SK-N-MC (cell line): ENCODE measurements around the gene AS3MT.

Source experiments
- DNase-seq: peaks from one replicate; pipeline ENCODE4 v3.0.0-alpha.2; 2011; ENCODE audit warnings: low read depth, low spot score
- H3K27ac ChIP-seq: fragments of 200-600 bp; sonication (generic); 2 replicates; pipeline ENCODE4 v1.5.1; 2016; ENCODE audit warnings: mixed run types
- H3K36me3 ChIP-seq: fragments of 200-600 bp; sonication (generic); 2 replicates; pipeline ENCODE4 v1.6.1; 2017; ENCODE audit warnings: antibody characterized with exemption, low read length, mixed read lengths; ENCODE audit not compliant: insufficient read depth
- H3K4me3 ChIP-seq: fragments of 200-600 bp; sonication (generic); 2 replicates; pipeline ENCODE4 v1.5.1; 2016
- H3K9ac ChIP-seq: fragments of 200-600 bp; sonication (generic); 2 replicates; pipeline ENCODE4 v1.8.0; 2017; ENCODE audit warnings: mixed run types, mixed read lengths; ENCODE audit not compliant: insufficient read length
- H3K9me3 ChIP-seq: fragments of 200-600 bp; sonication (generic); 2 replicates; pipeline ENCODE4 v1.6.1; 2017; ENCODE audit warnings: low read depth, mild to moderate bottlenecking, antibody characterized with exemption, low read length, moderate library complexity, mixed read lengths
- EZH2 ChIP-seq: fragments of 200-600 bp; sonication (generic); IDR thresholded peaks from one replicate; pipeline ENCODE4 v1.6.1; 2017; ENCODE audit warnings: antibody characterized with exemption
- FOXP2 ChIP-seq: optimal IDR thresholded peaks from 2 replicates; pipeline ENCODE3; 2011; ENCODE audit warnings: mild to moderate bottlenecking, moderate library complexity; ENCODE audit not compliant: insufficient read depth; ENCODE audit errors: extremely low read length, control extremely low read depth
- POLR2AphosphoS5 ChIP-seq: IDR thresholded peaks from 2 replicates; pipeline ENCODE4 v1.6.1; 2012; ENCODE audit warnings: mild to moderate bottlenecking, low read depth, low read length, borderline replicate concordance

AS3MT gene

GRCh38 chr10:102872163-102872562 is 2.9 kb downstream of the AS3MT start:
- TF ChIP-seq FOXP2 (no peak), EZH2 (no peak), POLR2AphosphoS5 (no peak)
- Histone ChIP-seq H3K9me3 (no peaks in the 10 kb centered on the region), H3K9ac (no peak overlapping the region), H3K27ac (no peak overlapping the region), H3K36me3 (no peaks in the 10 kb centered on the region), H3K4me3 (no peak overlapping the region)
- DNase-seq, result no peak

GRCh38 chr10:102876747-102877153 is 7.5 kb downstream of the AS3MT start:
- Histone ChIP-seq H3K36me3 (no peaks in the 10 kb centered on the region), H3K27ac (no peak overlapping the region), H3K4me3 (no peak overlapping the region), H3K9me3 (no peaks in the 10 kb centered on the region), H3K9ac (no peak overlapping the region)
- TF ChIP-seq EZH2, result no peak
- TF ChIP-seq FOXP2, result no peak
- no peak for TF ChIP-seq POLR2AphosphoS5
- DNase-seq, result no peak

GRCh38 chr10:102878629-102879028 is 9.4 kb downstream of the AS3MT start:
- no peak overlapping the region for H3K4me3 ChIP-seq
- no peak for DNase-seq
- TF ChIP-seq EZH2, result no peak
- TF ChIP-seq FOXP2, result no peak
- no peak overlapping the region for H3K27ac ChIP-seq
- no peaks in the 10 kb centered on the region for H3K9me3 ChIP-seq
- H3K9ac ChIP-seq, result no peak overlapping the region
- H3K36me3 ChIP-seq, result no peaks in the 10 kb centered on the region

GRCh38 chr10:102880256-102880655 is 11.0 kb downstream of the AS3MT start:
- H3K9ac ChIP-seq, result no peak overlapping the region
- no peak overlapping the region for H3K4me3 ChIP-seq
- no peaks in the 10 kb centered on the region for H3K9me3 ChIP-seq
- H3K36me3 ChIP-seq, result no peaks in the 10 kb centered on the region
- no peak for DNase-seq
- TF ChIP-seq EZH2 (no peak), FOXP2 (no peak), POLR2AphosphoS5 (no peak)
- no peak overlapping the region for H3K27ac ChIP-seq

GRCh38 chr10:102888048-102888447 is 18.8 kb downstream of the AS3MT start:
- Histone ChIP-seq H3K9ac (no peak overlapping the region), H3K27ac (no peak overlapping the region), H3K9me3 (no peaks in the 10 kb centered on the region), H3K4me3 (no peak overlapping the region), H3K36me3 (no peaks in the 10 kb centered on the region; the same call in 1 of the 2 replicates)
- DNase-seq, result no peak
- no peak for TF ChIP-seq POLR2AphosphoS5

- no peak overlapping the region for H3K9ac ChIP-seq
- DNase-seq, result no peak
- TF ChIP-seq EZH2 (no peak), POLR2AphosphoS5 (no peak), FOXP2 (no peak)
- no peak overlapping the region for H3K27ac ChIP-seq
- no peaks in the 10 kb centered on the region for H3K36me3 ChIP-seq
- H3K9me3 ChIP-seq, result no peaks in the 10 kb centered on the region
- H3K4me3 ChIP-seq, result no peak overlapping the region
These were observed 25.4 kb downstream of the AS3MT start for GRCh38 chr10:102894466-102895213.

- no peak for DNase-seq
- no peak for TF ChIP-seq POLR2AphosphoS5
- no peak for TF ChIP-seq EZH2
- TF ChIP-seq FOXP2, result no peak
- no peaks in the 10 kb centered on the region for H3K9me3 ChIP-seq
- no peak overlapping the region for H3K4me3 ChIP-seq
- H3K9ac ChIP-seq, result no peak overlapping the region
- H3K27ac ChIP-seq, result no peak overlapping the region
- no peaks in the 10 kb centered on the region for H3K36me3 ChIP-seq
These were observed 30.7 kb downstream of the AS3MT start for GRCh38 chr10:102900006-102900405.

GRCh38 chr10:102904346-102904745 is 35.1 kb downstream of the AS3MT start:
- Histone ChIP-seq H3K4me3 (no peak overlapping the region), H3K36me3 (no peaks in the 10 kb centered on the region), H3K9me3 (no peaks in the 10 kb centered on the region), H3K9ac (no peak overlapping the region), H3K27ac (no peak overlapping the region)
- no peak for DNase-seq
- TF ChIP-seq FOXP2 (no peak), EZH2 (no peak), POLR2AphosphoS5 (no peak)

GRCh38 chr10:102906507-102906906 is 37.2 kb downstream of the AS3MT start:
- Histone ChIP-seq H3K9me3 (no peaks in the 10 kb centered on the region), H3K36me3 (no peaks in the 10 kb centered on the region), H3K4me3 (no peak overlapping the region), H3K27ac (no peak overlapping the region), H3K9ac (no peak overlapping the region)
- DNase-seq, result no peak
- TF ChIP-seq POLR2AphosphoS5 (no peak), EZH2 (no peak), FOXP2 (no peak)
